ENCODE data around the gene MGAT1. TPM values are rescaled to one million over a fixed set of nuclear protein-coding genes. Genes with fewer than 3 reads are reported as not detected.
A peak's percentile ranks its signal among the peaks of the same experiment; 100 is the strongest.
"Not testable (repeated sequence)": the region's sequence is repeated elsewhere in the genome, so short reads cannot be mapped to it uniquely, and the experiment has no call there.

Gene MGAT1
- polyA plus RNA-seq, 3 donors, result 231 to 523 (median 385) TPM

DNA sequence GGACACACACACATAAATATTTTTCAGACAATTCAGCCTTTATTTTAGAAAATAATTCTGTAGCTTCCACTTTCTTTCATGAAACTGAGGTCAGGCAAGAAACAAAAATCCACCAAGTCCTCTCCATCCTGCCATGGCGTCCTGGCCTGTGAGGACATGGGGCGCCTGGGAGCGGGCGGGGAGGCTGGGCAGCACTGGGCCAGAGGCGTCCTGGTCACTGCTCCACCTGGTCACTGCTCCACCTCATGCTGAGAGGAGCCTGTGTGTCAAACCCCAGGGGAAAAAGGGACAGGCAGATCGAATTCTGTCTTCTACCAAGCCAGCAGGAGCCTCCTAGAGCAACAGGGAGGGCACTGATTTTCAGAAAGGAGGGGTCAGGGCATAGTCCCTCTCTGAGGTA is 12.1 kb downstream of the MGAT1 start:
- Mint-ChIP-seq H3K27me3 (ENCODE audit: low read depth in 3 of 3) (no peaks in the 10 kb centered on the region), H3K36me3 (peaks cover 70 to 86% of the 10 kb centered on the region in 2 donors), H3K4me3 (no peak overlapping the region), H3K4me1 (peaks cover 50% of the 10 kb centered on the region), H3K27ac (peak overlapping the region in 2 of 7 donors; percentile 48 to 77), H3K9me3 (no peaks in the 10 kb centered on the region)
- Histone ChIP-seq H3K27ac (ENCODE audit: low read depth in 1 of 2, low read length in 2 of 2) (peak overlapping the region in 1 of 2 donors; percentile 22), H3K9me3 (replicated peaks in 1 of 2; ENCODE audit: control insufficient read depth in 1 of 2, insufficient read depth in 1 of 2, low read length in 2 of 2) (no peaks in the 10 kb centered on the region), H3K27me3 (ENCODE audit: control insufficient read depth in 2 of 2, insufficient read depth in 2 of 2, low read length in 2 of 2) (no peaks in the 10 kb centered on the region), H4K20me1 (ENCODE audit: insufficient read depth, low read length) (peaks cover 100% of the 10 kb centered on the region), H3K4me3 (replicated peaks in 1 of 3; ENCODE audit: low read depth in 2 of 3, low read length in 3 of 3) (no peak overlapping the region), H3K79me2 (ENCODE audit: insufficient read depth, low read length) (peaks cover 83% of the 10 kb centered on the region), H3K4me1 (ENCODE audit: control insufficient read depth in 1 of 2, insufficient read depth in 2 of 2, low read length in 2 of 2) (no peaks in the 10 kb centered on the region), H3K36me3 (replicated peaks in 1 of 2; ENCODE audit: control insufficient read depth in 1 of 2, insufficient read depth in 2 of 2, low read length in 2 of 2) (peaks cover 72 to 95% of the 10 kb centered on the region in 2 donors), H2AFZ (ENCODE audit: insufficient read depth, low read depth, low read length, poor library complexity, severe bottlenecking) (no peak overlapping the region), H3K9ac (ENCODE audit: insufficient read depth, low read length, poor library complexity, severe bottlenecking) (no peak overlapping the region), H3K4me2 (replicated peaks; ENCODE audit: extremely low read depth, low read length, poor library complexity, severe bottlenecking) (no peak overlapping the region)
- intact Hi-C loops (cut with micrococcal nuclease), result no loop called here
- 100% methylated on average over 3 of the region's 6 CpGs for WGBS (ENCODE audit: insufficient coverage)
- TF ChIP-seq, protein P1, sequence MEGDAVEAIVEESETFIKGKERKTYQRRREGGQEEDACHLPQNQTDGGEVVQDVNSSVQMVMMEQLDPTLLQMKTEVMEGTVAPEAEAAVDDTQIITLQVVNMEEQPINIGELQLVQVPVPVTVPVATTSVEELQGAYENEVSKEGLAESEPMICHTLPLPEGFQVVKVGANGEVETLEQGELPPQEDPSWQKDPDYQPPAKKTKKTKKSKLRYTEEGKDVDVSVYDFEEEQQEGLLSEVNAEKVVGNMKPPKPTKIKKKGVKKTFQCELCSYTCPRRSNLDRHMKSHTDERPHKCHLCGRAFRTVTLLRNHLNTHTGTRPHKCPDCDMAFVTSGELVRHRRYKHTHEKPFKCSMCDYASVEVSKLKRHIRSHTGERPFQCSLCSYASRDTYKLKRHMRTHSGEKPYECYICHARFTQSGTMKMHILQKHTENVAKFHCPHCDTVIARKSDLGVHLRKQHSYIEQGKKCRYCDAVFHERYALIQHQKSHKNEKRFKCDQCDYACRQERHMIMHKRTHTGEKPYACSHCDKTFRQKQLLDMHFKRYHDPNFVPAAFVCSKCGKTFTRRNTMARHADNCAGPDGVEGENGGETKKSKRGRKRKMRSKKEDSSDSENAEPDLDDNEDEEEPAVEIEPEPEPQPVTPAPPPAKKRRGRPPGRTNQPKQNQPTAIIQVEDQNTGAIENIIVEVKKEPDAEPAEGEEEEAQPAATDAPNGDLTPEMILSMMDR (IDR thresholded peaks at IDR 0.05), result no peak
- DNase-seq, result no peak

DNA sequence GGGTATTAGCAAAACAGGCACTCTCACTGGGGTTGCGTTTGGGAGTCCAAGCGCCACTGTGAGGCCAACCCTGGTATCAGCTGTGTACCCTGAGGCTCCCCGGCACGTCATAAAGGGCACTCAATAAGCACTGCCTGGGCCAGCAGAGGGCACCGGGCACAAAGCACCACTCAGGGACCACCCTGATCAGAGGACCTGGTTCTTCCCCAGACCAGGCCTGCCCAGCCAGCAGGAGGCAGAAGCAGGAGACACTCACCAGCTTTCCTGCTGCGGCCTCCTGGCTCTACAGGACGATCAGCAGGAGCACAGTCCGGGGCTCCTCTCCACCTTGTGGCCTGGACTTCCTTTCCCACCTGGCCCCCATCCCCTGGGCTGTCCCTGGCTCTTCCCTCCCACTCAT is 12.6 kb downstream of the MGAT1 start:
- TF ChIP-seq, protein P1 (IDR thresholded peaks at IDR 0.05), result peak; percentile 18
- H3K36me3 ChIP-seq (replicated peaks in 1 of 2; ENCODE audit: control insufficient read depth in 1 of 2, insufficient read depth in 2 of 2, low read length in 2 of 2), result peaks cover 68 to 90% of the 10 kb centered on the region in 2 donors

DNA sequence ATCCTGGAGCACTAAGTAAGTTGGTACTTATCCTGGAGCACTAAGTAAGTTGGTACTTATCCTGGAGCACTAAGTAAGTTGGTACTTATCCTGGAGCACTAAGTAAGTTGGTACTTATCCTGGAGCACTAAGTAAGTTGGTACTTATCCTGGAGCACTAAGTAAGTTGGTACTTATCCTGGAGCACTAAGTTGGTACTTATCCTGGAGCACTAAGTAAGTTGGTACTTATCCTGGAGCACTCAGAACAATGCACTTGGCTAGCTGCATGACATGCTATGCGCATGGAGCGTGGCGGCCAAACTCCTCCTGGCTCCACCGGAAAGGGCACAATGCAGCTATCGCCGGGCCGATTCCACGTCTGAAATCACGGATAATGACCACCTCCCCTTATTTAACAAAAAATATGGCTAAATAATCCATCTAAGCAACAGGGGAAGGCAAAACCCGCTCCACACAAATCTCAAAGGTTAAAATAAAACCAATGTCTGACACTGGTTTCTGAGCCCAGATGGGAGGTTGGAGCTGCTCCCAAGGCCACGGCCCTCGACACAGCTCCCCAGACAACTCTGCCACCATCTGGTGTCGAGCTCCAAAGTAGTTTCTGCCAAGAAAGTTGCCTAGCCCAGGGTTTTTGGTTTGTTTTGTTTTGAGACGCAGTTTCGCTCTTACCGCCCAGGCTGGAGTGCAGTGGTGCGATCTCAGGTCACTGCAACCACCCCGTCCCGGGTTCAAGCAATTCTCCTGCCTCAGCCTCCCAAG is 13.8 kb downstream of the MGAT1 start:
- H3K4me1 Mint-ChIP-seq, result peaks cover 44% of the 10 kb centered on the region
- intact Hi-C loops (cut with micrococcal nuclease), result loop anchor here in 1 of 2 donors (10.0 kb wide), 1 partner anchor 366 kb away; no protein-coding TSS in a partner anchor

More for the DNA sequence above, 12.6 kb downstream of the MGAT1 start:
- intact Hi-C loops (cut with micrococcal nuclease), result no loop called here
- H3K4me3 Mint-ChIP-seq, result no peak overlapping the region
- peaks cover 77% of the 10 kb centered on the region for H3K79me2 ChIP-seq (ENCODE audit: insufficient read depth, low read length)
- H3K9me3 ChIP-seq (replicated peaks in 1 of 2; ENCODE audit: control insufficient read depth in 1 of 2, insufficient read depth in 1 of 2, low read length in 2 of 2), result no peaks in the 10 kb centered on the region
- H3K4me1 ChIP-seq (ENCODE audit: control insufficient read depth in 1 of 2, insufficient read depth in 2 of 2, low read length in 2 of 2), result no peaks in the 10 kb centered on the region
- H3K27ac Mint-ChIP-seq, result peak overlapping the region in 5 of 7 donors; percentile 18 to 77 (median 41)
- peaks cover 49% of the 10 kb centered on the region for H3K4me1 Mint-ChIP-seq
- no peaks in the 10 kb centered on the region for H3K27me3 Mint-ChIP-seq (ENCODE audit: low read depth in 3 of 3)
- no peak overlapping the region for H3K9ac ChIP-seq (ENCODE audit: insufficient read depth, low read length, poor library complexity, severe bottlenecking)
- H3K36me3 Mint-ChIP-seq, result peaks cover 66 to 83% of the 10 kb centered on the region in 2 donors
- H3K27me3 ChIP-seq (ENCODE audit: control insufficient read depth in 2 of 2, insufficient read depth in 2 of 2, low read length in 2 of 2), result no peaks in the 10 kb centered on the region
- peaks cover 100% of the 10 kb centered on the region for H4K20me1 ChIP-seq (ENCODE audit: insufficient read depth, low read length)
- no peak overlapping the region for H3K4me2 ChIP-seq (replicated peaks; ENCODE audit: extremely low read depth, low read length, poor library complexity, severe bottlenecking)
- WGBS (ENCODE audit: insufficient coverage), result 57% methylated on average over 8 of the region's 8 CpGs
- DNase-seq, result peak; percentile 20 to 36 (median 23)
- H3K4me3 ChIP-seq (replicated peaks in 1 of 3; ENCODE audit: low read depth in 2 of 3, low read length in 3 of 3), result no peak overlapping the region
- H2AFZ ChIP-seq (ENCODE audit: insufficient read depth, low read depth, low read length, poor library complexity, severe bottlenecking), result no peak overlapping the region
- H3K27ac ChIP-seq (ENCODE audit: low read depth in 1 of 2, low read length in 2 of 2), result peak overlapping the region in 1 of 2 donors; percentile 22
- H3K9me3 Mint-ChIP-seq, result no peaks in the 10 kb centered on the region

More for the DNA sequence above, 13.8 kb downstream of the MGAT1 start:
- H3K36me3 ChIP-seq (replicated peaks in 1 of 2; ENCODE audit: control insufficient read depth in 1 of 2, insufficient read depth in 2 of 2, low read length in 2 of 2), result peaks cover 61 to 79% of the 10 kb centered on the region in 2 donors
- H3K4me3 Mint-ChIP-seq; H3K4me2 ChIP-seq (replicated peaks; ENCODE audit: extremely low read depth, low read length, poor library complexity, severe bottlenecking); H3K9me3 ChIP-seq (replicated peaks in 1 of 2; ENCODE audit: control insufficient read depth in 1 of 2, insufficient read depth in 1 of 2, low read length in 2 of 2); H2AFZ ChIP-seq (ENCODE audit: insufficient read depth, low read depth, low read length, poor library complexity, severe bottlenecking); H3K4me1 ChIP-seq (ENCODE audit: control insufficient read depth in 1 of 2, insufficient read depth in 2 of 2, low read length in 2 of 2); H3K27me3 ChIP-seq (ENCODE audit: control insufficient read depth in 2 of 2, insufficient read depth in 2 of 2, low read length in 2 of 2); H3K4me3 ChIP-seq (replicated peaks in 1 of 3; ENCODE audit: low read depth in 2 of 3, low read length in 3 of 3); H3K27ac ChIP-seq (ENCODE audit: low read depth in 1 of 2, low read length in 2 of 2); H3K9me3 Mint-ChIP-seq; H3K9ac ChIP-seq (ENCODE audit: insufficient read depth, low read length, poor library complexity, severe bottlenecking); H3K27me3 Mint-ChIP-seq (ENCODE audit: low read depth in 3 of 3); DNase-seq: not testable (repeated sequence)
- peaks cover 66% of the 10 kb centered on the region for H3K79me2 ChIP-seq (ENCODE audit: insufficient read depth, low read length)
- Mint-ChIP-seq H3K36me3 (peaks cover 59 to 73% of the 10 kb centered on the region in 2 donors), H3K27ac (peak overlapping the region in 1 of 7 donors; percentile 69)
- WGBS (ENCODE audit: insufficient coverage), result 95% methylated on average over 11 of the region's 19 CpGs
- H4K20me1 ChIP-seq (ENCODE audit: insufficient read depth, low read length), result peaks cover 100% of the 10 kb centered on the region
